Gastroesophageal sphincter (tissue), 4 donors: ENCODE data around the gene SDR39U1. TPM values are rescaled to one million over a fixed set of nuclear protein-coding genes. Genes with fewer than 3 reads are reported as not detected.
A peak's percentile ranks its signal among the peaks of the same experiment; 100 is the strongest.

Source experiments
- ATAC-seq: fragments of 150-250 bp; one replicate; pipeline ENCODE4 v1.9.1; 2016; ENCODE audit warnings: mild to moderate bottlenecking, moderate library complexity
- H3K27ac ChIP-seq, 4 donors: fragments of 200-600 bp; sonication (generic) in 3 of 4; 1 replicate in 3 of 4; 2 replicates in 1 of 4; pipeline ENCODE4 v1.5.1; 2016 to 2019
- H3K27me3 ChIP-seq: fragments of 200-600 bp; sonication (generic); one replicate; pipeline ENCODE4 v1.5.1; 2019
- H3K36me3 ChIP-seq, 2 donors: fragments of 200-600 bp; sonication (generic); one replicate each; pipeline ENCODE4 v1.5.1; 2019; ENCODE audit warnings: control low read depth in 1 of 2
- H3K4me1 ChIP-seq, 3 donors: fragments of 200-600 bp; sonication (generic); 1 replicate in 2 of 3; 2 replicates in 1 of 3; pipeline ENCODE4 v1.5.1; 2016 to 2019; ENCODE audit warnings: control low read depth in 2 of 3
- H3K4me3 ChIP-seq, 2 donors: fragments of 200-600 bp; sonication (generic); one replicate each; pipeline ENCODE4 v1.5.1; 2019; ENCODE audit warnings: mild to moderate bottlenecking in 1 of 2, moderate library complexity in 1 of 2
- H3K9me3 ChIP-seq, 3 donors: fragments of 200-600 bp; sonication (generic); one replicate each; pipeline ENCODE4 v1.5.1; 2017 to 2019; ENCODE audit warnings: control low read depth in 2 of 3
- EP300 ChIP-seq: sonication (generic); formaldehyde crosslinking; IDR thresholded peaks from one replicate; pipeline ENCODE4 v1.6.1; 2017; ENCODE audit warnings: antibody characterized with exemption, mild to moderate bottlenecking
- POLR2A ChIP-seq, 2 donors: fragments of 450-650 bp; IDR thresholded peaks; one replicate each; pipeline ENCODE4 v1.6.1; 2017; ENCODE audit warnings: antibody characterized with exemption in 2 of 2, mild to moderate bottlenecking in 2 of 2, moderate library complexity in 1 of 2
- POLR2AphosphoS5 ChIP-seq: sonication (generic); formaldehyde crosslinking; IDR thresholded peaks from one replicate; pipeline ENCODE4 v1.6.1; 2017; ENCODE audit warnings: antibody characterized with exemption
- WGBS, 2 donors: methylation state at CpG; one replicate each; pipeline ENCODE4 v1.1.5; 2018; ENCODE audit warnings: low coverage in 1 of 2; 5-methylcytosine and 5-hydroxymethylcytosine counted together
- total RNA-seq, 4 donors: library from RNA; depleted of rRNA; stranded (reverse); fragments of >200 nt; gene quantifications; one replicate each; pipeline ENCODE4 v1.1.0, GENCODE V29; 2016
- TF ChIP-seq, protein P1 (sequence below), 4 experiments: fragments of 200-600 bp in 2 of 4; fragments of 450-650 bp in 2 of 4; sonication (generic) in 1 of 4; IDR thresholded peaks; one replicate each; pipeline ENCODE4 v1.5.1; 2017 to 2019; ENCODE audit warnings: antibody characterized with exemption in 4 of 4, mild to moderate bottlenecking in 2 of 4, moderate library complexity in 2 of 4

SDR39U1 gene
- total RNA-seq, 4 donors from 2014 or later, result 21.5 to 39.7 (median 31.3) TPM

- H3K27me3 ChIP-seq, result no peaks in the 10 kb centered on the region
- H3K36me3 ChIP-seq, result peaks cover 0 to 14% of the 10 kb centered on the region in 2 donors
- H3K4me1 ChIP-seq, result peaks cover 0 to 72% (median 29%) of the 10 kb centered on the region in 3 donors
- WGBS, 2 donors, result 36 to 47% methylated on average over 5 to 9 of the region's 9 CpGs
- no peaks in the 10 kb centered on the region for H3K9me3 ChIP-seq
- H3K4me3 ChIP-seq, result no peak overlapping the region
- no peak for ATAC-seq
- peak overlapping the region in 3 of 4 donors; percentile 53 to 79 (median 67) for H3K27ac ChIP-seq
- no peak for TF ChIP-seq EP300
- no peak for TF ChIP-seq POLR2AphosphoS5
- no peak for TF ChIP-seq POLR2A (IDR thresholded peaks at IDR 0.05)
- TF ChIP-seq, protein P1, sequence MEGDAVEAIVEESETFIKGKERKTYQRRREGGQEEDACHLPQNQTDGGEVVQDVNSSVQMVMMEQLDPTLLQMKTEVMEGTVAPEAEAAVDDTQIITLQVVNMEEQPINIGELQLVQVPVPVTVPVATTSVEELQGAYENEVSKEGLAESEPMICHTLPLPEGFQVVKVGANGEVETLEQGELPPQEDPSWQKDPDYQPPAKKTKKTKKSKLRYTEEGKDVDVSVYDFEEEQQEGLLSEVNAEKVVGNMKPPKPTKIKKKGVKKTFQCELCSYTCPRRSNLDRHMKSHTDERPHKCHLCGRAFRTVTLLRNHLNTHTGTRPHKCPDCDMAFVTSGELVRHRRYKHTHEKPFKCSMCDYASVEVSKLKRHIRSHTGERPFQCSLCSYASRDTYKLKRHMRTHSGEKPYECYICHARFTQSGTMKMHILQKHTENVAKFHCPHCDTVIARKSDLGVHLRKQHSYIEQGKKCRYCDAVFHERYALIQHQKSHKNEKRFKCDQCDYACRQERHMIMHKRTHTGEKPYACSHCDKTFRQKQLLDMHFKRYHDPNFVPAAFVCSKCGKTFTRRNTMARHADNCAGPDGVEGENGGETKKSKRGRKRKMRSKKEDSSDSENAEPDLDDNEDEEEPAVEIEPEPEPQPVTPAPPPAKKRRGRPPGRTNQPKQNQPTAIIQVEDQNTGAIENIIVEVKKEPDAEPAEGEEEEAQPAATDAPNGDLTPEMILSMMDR (IDR thresholded peaks at IDR 0.05), result no peak
Measured at GRCh38 chr14:24401810-24402702, 40.5 kb downstream of the SDR39U1 start.

- H3K36me3 ChIP-seq, result no peaks in the 10 kb centered on the region
- no peaks in the 10 kb centered on the region for H3K27me3 ChIP-seq
- WGBS, 2 donors, result 27 to 36% methylated on average over 3 of the region's 4 CpGs
- H3K4me1 ChIP-seq, result peaks cover 0 to 72% (median 29%) of the 10 kb centered on the region in 3 donors
- H3K27ac ChIP-seq, result peak overlapping the region in 3 of 4 donors; percentile 77 to 82 (median 79)
- H3K4me3 ChIP-seq, result peak overlapping the region; percentile 80 to 85
- TF ChIP-seq, protein P1 (IDR thresholded peaks at IDR 0.05), result no peak
- no peak for TF ChIP-seq POLR2A (IDR thresholded peaks at IDR 0.05)
- TF ChIP-seq EP300, result no peak
- TF ChIP-seq POLR2AphosphoS5, result no peak
- no peaks in the 10 kb centered on the region for H3K9me3 ChIP-seq
- ATAC-seq, result no peak
Measured at GRCh38 chr14:24399999-24400718, 42.4 kb downstream of the SDR39U1 start.

DNA sequence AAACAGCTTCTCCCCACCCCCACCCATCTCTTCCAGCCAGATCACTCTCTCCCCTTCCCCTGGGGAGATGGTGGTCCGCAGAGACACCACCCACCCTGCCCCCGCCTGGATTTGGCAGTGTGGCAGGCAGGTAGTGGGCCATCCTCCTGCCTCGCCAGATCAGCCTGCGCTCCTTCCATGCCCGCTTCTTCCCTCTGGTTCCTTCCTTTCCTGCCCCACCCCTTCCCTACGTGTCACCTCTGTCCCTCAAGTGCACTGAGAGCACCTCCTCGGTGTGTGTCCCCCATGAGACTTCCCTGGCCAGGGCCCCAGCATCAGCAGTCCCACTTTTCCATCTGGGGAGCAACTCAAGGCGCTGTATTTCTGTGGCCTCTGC is 43.1 kb downstream of the SDR39U1 start:
- peaks cover 0 to 69% (median 29%) of the 10 kb centered on the region in 3 donors for H3K4me1 ChIP-seq
- H3K27me3 ChIP-seq, result no peaks in the 10 kb centered on the region
- ATAC-seq, result no peak
- 4 to 17% methylated on average over 5 to 7 of the region's 8 CpGs for WGBS, 2 donors
- H3K9me3 ChIP-seq, result no peaks in the 10 kb centered on the region
- H3K27ac ChIP-seq, result peak overlapping the region in 3 of 4 donors; percentile 77 to 82 (median 79)
- no peaks in the 10 kb centered on the region for H3K36me3 ChIP-seq
- peak overlapping the region; percentile 80 to 85 for H3K4me3 ChIP-seq
- TF ChIP-seq EP300, result no peak
- TF ChIP-seq, protein P1 (IDR thresholded peaks at IDR 0.05), result no peak
- no peak for TF ChIP-seq POLR2A (IDR thresholded peaks at IDR 0.05)
- no peak for TF ChIP-seq POLR2AphosphoS5

DNA sequence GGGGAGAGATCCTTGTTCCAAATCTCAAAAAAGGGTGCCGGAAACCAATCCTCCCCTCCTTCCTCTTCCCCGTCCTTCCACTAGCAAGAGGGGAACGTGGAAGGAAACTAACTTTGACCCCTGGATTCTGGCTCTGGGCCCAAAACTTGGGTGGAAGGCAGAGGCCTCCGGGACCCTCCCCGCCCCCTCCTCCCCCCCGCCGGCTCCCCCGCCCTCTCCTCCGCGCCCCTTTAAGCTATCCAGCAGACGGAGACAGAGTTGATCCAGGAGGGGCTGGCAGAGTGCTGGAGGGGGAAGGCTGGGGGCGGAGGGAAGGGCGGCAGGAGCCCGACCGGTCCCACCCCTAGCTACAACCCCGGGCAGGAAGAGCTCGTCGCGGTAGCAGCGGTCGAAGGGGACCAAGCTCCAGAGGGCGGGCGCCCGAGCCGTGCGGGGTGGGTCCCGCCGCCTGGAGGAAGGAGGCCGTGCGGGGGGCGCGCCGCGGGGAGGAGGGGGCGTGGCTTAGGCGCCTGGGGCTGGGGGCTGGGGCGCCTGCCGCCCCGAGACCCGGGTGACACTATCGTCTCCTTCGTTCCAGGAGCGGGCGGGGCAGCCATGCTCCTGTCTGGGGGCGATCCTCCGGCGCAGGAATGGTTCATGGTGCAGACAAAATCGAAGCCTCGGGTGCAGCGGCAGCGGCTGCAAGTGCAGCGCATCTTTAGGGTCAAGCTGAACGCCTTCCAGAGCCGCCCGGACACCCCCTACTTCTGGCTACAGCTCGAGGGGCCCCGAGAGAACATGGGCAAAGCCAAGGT is 43.7 kb downstream of the SDR39U1 start, which contains the start of gene NYNRIN:
Gene NYNRIN (plus strand): TSS at position 351 of the 794 bp plus-strand sequence. CDS start 244 bp downstream, at position 595.
- ATAC-seq, result peak; percentile 85
- Histone ChIP-seq H3K4me1 (peaks cover 0 to 64% (median 29%) of the 10 kb centered on the region in 3 donors), H3K27me3 (no peaks in the 10 kb centered on the region), H3K36me3 (no peaks in the 10 kb centered on the region), H3K4me3 (peak within 1 kb of the TSS; percentile 80 to 85), H3K27ac (peak within 1 kb of the TSS; percentile 7 to 82 (median 78)), H3K9me3 (no peaks in the 10 kb centered on the region)
- WGBS, 2 donors, result no CpG with 5 or more reads among the region's 57 CpGs
- no peak for TF ChIP-seq POLR2AphosphoS5
- TF ChIP-seq EP300, result no peak
- TF ChIP-seq, protein P1 (IDR thresholded peaks at IDR 0.05), result peak in 1 of 4 experiments; percentile 27
- peak in 1 of 2 donors; percentile 16 for TF ChIP-seq POLR2A (IDR thresholded peaks at IDR 0.05)
